Measurements from ENCODE around the gene EXOC6B.

EXOC6B gene

GRCh38 chr2:72789241-72789640 is 36.6 kb downstream of the EXOC6B start:
- Histone ChIP-seq H3K4me3 (ENCODE audit: insufficient read length, low read depth) (no peak overlapping the region), H3K4me1 (ENCODE audit: insufficient read depth, insufficient read length) (no peaks in the 10 kb centered on the region)
- no peak for DNase-seq (ENCODE audit: low read depth, low spot score)

GRCh38 chr2:72788756-72789155 is 37.1 kb downstream of the EXOC6B start:
- no peak overlapping the region for H3K9ac ChIP-seq (ENCODE audit: insufficient read length, low read depth)
- H3K36me3 ChIP-seq (ENCODE audit: insufficient read depth, insufficient read length, low read length): no peaks in the 10 kb centered on the region
- no peaks in the 10 kb centered on the region for H3K4me1 ChIP-seq (ENCODE audit: insufficient read depth, insufficient read length)
- TF ChIP-seq ZNF274 (IDR thresholded peaks at IDR 0.05; ENCODE audit: low read depth, low read length): no peak
- no peak for TF ChIP-seq SUZ12 (IDR thresholded peaks at IDR 0.05; ENCODE audit: extremely low read depth, insufficient read depth, insufficient read length)
- TF ChIP-seq YY1 (IDR thresholded peaks at IDR 0.05; ENCODE audit: insufficient read depth, insufficient read length): no peak
- DNase-seq (ENCODE audit: low read depth, low spot score): no peak
- no peak overlapping the region for H3K4me3 ChIP-seq (ENCODE audit: insufficient read length, low read depth)
- H3K27me3 ChIP-seq (ENCODE audit: insufficient read depth, insufficient read length): no peaks in the 10 kb centered on the region
- H3K9me3 ChIP-seq (ENCODE audit: insufficient read depth, low read length): peaks cover 5% of the 10 kb centered on the region; the same call in 1 of the 2 replicates

More at GRCh38 chr2:72789241-72789640, 36.6 kb downstream of the EXOC6B start:
- TF ChIP-seq SUZ12 (IDR thresholded peaks at IDR 0.05; ENCODE audit: extremely low read depth, insufficient read depth, insufficient read length) (no peak), ZNF274 (IDR thresholded peaks at IDR 0.05; ENCODE audit: low read depth, low read length) (no peak), YY1 (IDR thresholded peaks at IDR 0.05; ENCODE audit: insufficient read depth, insufficient read length) (no peak)
- Histone ChIP-seq H3K27me3 (ENCODE audit: insufficient read depth, insufficient read length) (no peaks in the 10 kb centered on the region), H3K9me3 (ENCODE audit: insufficient read depth, low read length) (peaks cover 5% of the 10 kb centered on the region; the same call in 1 of the 2 replicates), H3K9ac (ENCODE audit: insufficient read length, low read depth) (no peak overlapping the region), H3K36me3 (ENCODE audit: insufficient read depth, insufficient read length, low read length) (no peaks in the 10 kb centered on the region)

- Histone ChIP-seq H3K4me3 (ENCODE audit: insufficient read length, low read depth) (no peak overlapping the region), H3K36me3 (ENCODE audit: insufficient read depth, insufficient read length, low read length) (no peaks in the 10 kb centered on the region), H3K9ac (ENCODE audit: insufficient read length, low read depth) (no peak overlapping the region), H3K9me3 (ENCODE audit: insufficient read depth, low read length) (peaks cover 5% of the 10 kb centered on the region; the same call in 1 of the 2 replicates), H3K4me1 (ENCODE audit: insufficient read depth, insufficient read length) (no peaks in the 10 kb centered on the region), H3K27me3 (ENCODE audit: insufficient read depth, insufficient read length) (no peaks in the 10 kb centered on the region)
- no peak for DNase-seq (ENCODE audit: low read depth, low spot score)
- no peak for TF ChIP-seq ZNF274 (IDR thresholded peaks at IDR 0.05; ENCODE audit: low read depth, low read length)
- no peak for TF ChIP-seq YY1 (IDR thresholded peaks at IDR 0.05; ENCODE audit: insufficient read depth, insufficient read length)
- TF ChIP-seq SUZ12 (IDR thresholded peaks at IDR 0.05; ENCODE audit: extremely low read depth, insufficient read depth, insufficient read length): no peak
These were observed 40.3 kb downstream of the EXOC6B start for GRCh38 chr2:72785517-72785916.

- no peaks in the 10 kb centered on the region for H3K27me3 ChIP-seq (ENCODE audit: insufficient read depth, insufficient read length)
- no peaks in the 10 kb centered on the region for H3K36me3 ChIP-seq (ENCODE audit: insufficient read depth, insufficient read length, low read length)
- H3K4me1 ChIP-seq (ENCODE audit: insufficient read depth, insufficient read length): no peaks in the 10 kb centered on the region
- H3K4me3 ChIP-seq (ENCODE audit: insufficient read length, low read depth): no peak overlapping the region
- H3K9me3 ChIP-seq (ENCODE audit: insufficient read depth, low read length): peaks cover 5% of the 10 kb centered on the region; the same call in 1 of the 2 replicates
- TF ChIP-seq SUZ12 (IDR thresholded peaks at IDR 0.05; ENCODE audit: extremely low read depth, insufficient read depth, insufficient read length): no peak
- H3K9ac ChIP-seq (ENCODE audit: insufficient read length, low read depth): no peak overlapping the region
- DNase-seq (ENCODE audit: low read depth, low spot score): no peak
These were observed 43.3 kb downstream of the EXOC6B start for GRCh38 chr2:72782520-72782919.

- H3K4me3 ChIP-seq (ENCODE audit: insufficient read length, low read depth): no peak overlapping the region
- no peak for DNase-seq (ENCODE audit: low read depth, low spot score)
- H3K9ac ChIP-seq (ENCODE audit: insufficient read length, low read depth): no peak overlapping the region
- H3K36me3 ChIP-seq (ENCODE audit: insufficient read depth, insufficient read length, low read length): no peaks in the 10 kb centered on the region
- no peaks in the 10 kb centered on the region for H3K4me1 ChIP-seq (ENCODE audit: insufficient read depth, insufficient read length)
- no peak for TF ChIP-seq YY1 (IDR thresholded peaks at IDR 0.05; ENCODE audit: insufficient read depth, insufficient read length)
- no peak for TF ChIP-seq SUZ12 (IDR thresholded peaks at IDR 0.05; ENCODE audit: extremely low read depth, insufficient read depth, insufficient read length)
- no peak for TF ChIP-seq ZNF274 (IDR thresholded peaks at IDR 0.05; ENCODE audit: low read depth, low read length)
- peaks cover 5% of the 10 kb centered on the region; the same call in 1 of the 2 replicates for H3K9me3 ChIP-seq (ENCODE audit: insufficient read depth, low read length)
- no peaks in the 10 kb centered on the region for H3K27me3 ChIP-seq (ENCODE audit: insufficient read depth, insufficient read length)
These were observed 44.4 kb downstream of the EXOC6B start for GRCh38 chr2:72781480-72781879.

- DNase-seq (ENCODE audit: low read depth, low spot score): no peak
- H3K9me3 ChIP-seq (ENCODE audit: insufficient read depth, low read length): peaks cover 2% of the 10 kb centered on the region; the same call in 1 of the 2 replicates
- no peaks in the 10 kb centered on the region for H3K27me3 ChIP-seq (ENCODE audit: insufficient read depth, insufficient read length)
These were observed 45.4 kb downstream of the EXOC6B start for GRCh38 chr2:72780477-72780876.

GRCh38 chr2:72779495-72779894 is 46.3 kb downstream of the EXOC6B start:
- no peaks in the 10 kb centered on the region for H3K27me3 ChIP-seq (ENCODE audit: insufficient read depth, insufficient read length)
- no peak for DNase-seq (ENCODE audit: low read depth, low spot score)
- no peaks in the 10 kb centered on the region for H3K36me3 ChIP-seq (ENCODE audit: insufficient read depth, insufficient read length, low read length)
- no peaks in the 10 kb centered on the region for H3K9me3 ChIP-seq (ENCODE audit: insufficient read depth, low read length)
- H3K9ac ChIP-seq (ENCODE audit: insufficient read length, low read depth): no peak overlapping the region
- no peaks in the 10 kb centered on the region for H3K4me1 ChIP-seq (ENCODE audit: insufficient read depth, insufficient read length)
- TF ChIP-seq SUZ12 (IDR thresholded peaks at IDR 0.05; ENCODE audit: extremely low read depth, insufficient read depth, insufficient read length) (no peak), YY1 (IDR thresholded peaks at IDR 0.05; ENCODE audit: insufficient read depth, insufficient read length) (no peak), ZNF274 (IDR thresholded peaks at IDR 0.05; ENCODE audit: low read depth, low read length) (no peak)
- H3K4me3 ChIP-seq (ENCODE audit: insufficient read length, low read depth): no peak overlapping the region

More at GRCh38 chr2:72780477-72780876, 45.4 kb downstream of the EXOC6B start:
- TF ChIP-seq ZNF274 (IDR thresholded peaks at IDR 0.05; ENCODE audit: low read depth, low read length): no peak
- TF ChIP-seq YY1 (IDR thresholded peaks at IDR 0.05; ENCODE audit: insufficient read depth, insufficient read length): no peak
- no peak for TF ChIP-seq SUZ12 (IDR thresholded peaks at IDR 0.05; ENCODE audit: extremely low read depth, insufficient read depth, insufficient read length)
- Histone ChIP-seq H3K4me3 (ENCODE audit: insufficient read length, low read depth) (no peak overlapping the region), H3K4me1 (ENCODE audit: insufficient read depth, insufficient read length) (no peaks in the 10 kb centered on the region), H3K36me3 (ENCODE audit: insufficient read depth, insufficient read length, low read length) (no peaks in the 10 kb centered on the region), H3K9ac (ENCODE audit: insufficient read length, low read depth) (no peak overlapping the region)

Data from NT2/D1 (cell line).